Measurements from ENCODE around the gene PDE4B.

The PDE4B gene

GRCh38 chr1:65918564-65918963, 125.9 kb downstream of the PDE4B start:
- Histone ChIP-seq H3K36me3 (ENCODE audit: control insufficient read depth, insufficient read depth, low read length) (no peaks in the 10 kb centered on the region), H3K4me2 (ENCODE audit: low read length) (no peak overlapping the region), H3K9me3 (ENCODE audit: control insufficient read depth, low read length) (no peaks in the 10 kb centered on the region), H3K4me3 (ENCODE audit: low read depth, low read length) (no peak overlapping the region), H3K79me2 (no peaks in the 10 kb centered on the region), H2AFZ (no peak overlapping the region), H3K27ac (no peak overlapping the region), H3K27me3 (ENCODE audit: control insufficient read depth, insufficient read depth, low read length) (no peaks in the 10 kb centered on the region), H3K4me1 (no peaks in the 10 kb centered on the region), H3K9ac (no peak overlapping the region)
- TF ChIP-seq, protein P1, sequence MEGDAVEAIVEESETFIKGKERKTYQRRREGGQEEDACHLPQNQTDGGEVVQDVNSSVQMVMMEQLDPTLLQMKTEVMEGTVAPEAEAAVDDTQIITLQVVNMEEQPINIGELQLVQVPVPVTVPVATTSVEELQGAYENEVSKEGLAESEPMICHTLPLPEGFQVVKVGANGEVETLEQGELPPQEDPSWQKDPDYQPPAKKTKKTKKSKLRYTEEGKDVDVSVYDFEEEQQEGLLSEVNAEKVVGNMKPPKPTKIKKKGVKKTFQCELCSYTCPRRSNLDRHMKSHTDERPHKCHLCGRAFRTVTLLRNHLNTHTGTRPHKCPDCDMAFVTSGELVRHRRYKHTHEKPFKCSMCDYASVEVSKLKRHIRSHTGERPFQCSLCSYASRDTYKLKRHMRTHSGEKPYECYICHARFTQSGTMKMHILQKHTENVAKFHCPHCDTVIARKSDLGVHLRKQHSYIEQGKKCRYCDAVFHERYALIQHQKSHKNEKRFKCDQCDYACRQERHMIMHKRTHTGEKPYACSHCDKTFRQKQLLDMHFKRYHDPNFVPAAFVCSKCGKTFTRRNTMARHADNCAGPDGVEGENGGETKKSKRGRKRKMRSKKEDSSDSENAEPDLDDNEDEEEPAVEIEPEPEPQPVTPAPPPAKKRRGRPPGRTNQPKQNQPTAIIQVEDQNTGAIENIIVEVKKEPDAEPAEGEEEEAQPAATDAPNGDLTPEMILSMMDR (IDR thresholded peaks at IDR 0.05): no peak

GRCh38 chr1:65921446-65921845, 128.8 kb downstream of the PDE4B start:
- Histone ChIP-seq H3K79me2 (no peaks in the 10 kb centered on the region), H2AFZ (no peak overlapping the region), H3K9me3 (ENCODE audit: control insufficient read depth, low read length) (no peaks in the 10 kb centered on the region), H3K4me1 (no peaks in the 10 kb centered on the region), H3K4me2 (ENCODE audit: low read length) (no peak overlapping the region), H3K4me3 (ENCODE audit: low read depth, low read length) (no peak overlapping the region), H3K27ac (no peak overlapping the region), H3K36me3 (ENCODE audit: control insufficient read depth, insufficient read depth, low read length) (no peaks in the 10 kb centered on the region), H3K27me3 (ENCODE audit: control insufficient read depth, insufficient read depth, low read length) (no peaks in the 10 kb centered on the region), H3K9ac (no peak overlapping the region)
- TF ChIP-seq, protein P1 (IDR thresholded peaks at IDR 0.05): no peak

GRCh38 chr1:65924471-65924870, 131.8 kb downstream of the PDE4B start:
- H3K9me3 ChIP-seq (ENCODE audit: control insufficient read depth, low read length): no peaks in the 10 kb centered on the region
- no peak overlapping the region for H3K4me2 ChIP-seq (ENCODE audit: low read length)
- H3K4me1 ChIP-seq: no peaks in the 10 kb centered on the region
- H3K27me3 ChIP-seq (ENCODE audit: control insufficient read depth, insufficient read depth, low read length): no peaks in the 10 kb centered on the region
- TF ChIP-seq, protein P1 (IDR thresholded peaks at IDR 0.05): no peak
- no peak overlapping the region for H3K9ac ChIP-seq
- no peaks in the 10 kb centered on the region for H3K36me3 ChIP-seq (ENCODE audit: control insufficient read depth, insufficient read depth, low read length)
- no peak overlapping the region for H2AFZ ChIP-seq
- no peak overlapping the region for H3K27ac ChIP-seq
- H3K79me2 ChIP-seq: no peaks in the 10 kb centered on the region
- no peak overlapping the region for H3K4me3 ChIP-seq (ENCODE audit: low read depth, low read length)

DNA sequence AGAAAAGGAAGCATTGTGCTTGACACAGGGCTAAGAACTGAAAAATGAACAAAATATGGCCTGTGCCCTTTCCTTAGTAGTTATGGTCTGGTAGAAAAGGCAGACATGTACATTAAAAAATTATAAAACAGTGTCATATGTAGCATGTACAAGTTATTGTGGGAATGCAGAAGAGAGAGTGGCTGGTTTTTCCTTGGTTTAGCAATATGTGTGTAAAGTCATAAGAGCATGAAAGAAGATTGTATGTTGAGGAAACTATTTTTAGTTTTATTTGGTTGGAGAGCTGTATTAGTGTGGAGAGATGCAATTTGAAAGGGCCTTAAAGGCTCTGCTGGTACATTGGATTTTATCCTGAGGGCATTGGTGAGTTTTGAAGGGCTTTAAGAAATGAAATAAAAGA, 145.8 kb downstream of the PDE4B start:
- H3K27me3 ChIP-seq (ENCODE audit: control insufficient read depth, insufficient read depth, low read length): no peaks in the 10 kb centered on the region
- H3K9me3 ChIP-seq (ENCODE audit: control insufficient read depth, low read length): no peaks in the 10 kb centered on the region
- H3K4me2 ChIP-seq (ENCODE audit: low read length): no peak overlapping the region
- no peak overlapping the region for H3K4me3 ChIP-seq (ENCODE audit: low read depth, low read length)
- H3K36me3 ChIP-seq (ENCODE audit: control insufficient read depth, insufficient read depth, low read length): no peaks in the 10 kb centered on the region
- TF ChIP-seq, protein P1 (IDR thresholded peaks at IDR 0.05): no peak
- H2AFZ ChIP-seq: no peak overlapping the region
- no peaks in the 10 kb centered on the region for H3K4me1 ChIP-seq
- no peak overlapping the region for H3K27ac ChIP-seq
- H3K9ac ChIP-seq: no peak overlapping the region
- no peaks in the 10 kb centered on the region for H3K79me2 ChIP-seq

- no peak overlapping the region for H3K27ac ChIP-seq
- H3K4me3 ChIP-seq (ENCODE audit: low read depth, low read length): no peak overlapping the region
- H3K4me2 ChIP-seq (ENCODE audit: low read length): no peak overlapping the region
- no peak overlapping the region for H2AFZ ChIP-seq
- H3K9ac ChIP-seq: no peak overlapping the region
- H3K36me3 ChIP-seq (ENCODE audit: control insufficient read depth, insufficient read depth, low read length): no peaks in the 10 kb centered on the region
- H3K4me1 ChIP-seq: no peaks in the 10 kb centered on the region
- no peaks in the 10 kb centered on the region for H3K27me3 ChIP-seq (ENCODE audit: control insufficient read depth, insufficient read depth, low read length)
- TF ChIP-seq, protein P1 (IDR thresholded peaks at IDR 0.05): no peak
- H3K79me2 ChIP-seq: no peaks in the 10 kb centered on the region
- H3K9me3 ChIP-seq (ENCODE audit: control insufficient read depth, low read length): no peaks in the 10 kb centered on the region
Measured at GRCh38 chr1:65939191-65939590, 146.5 kb downstream of the PDE4B start.

Data from parathyroid adenoma (tissue), 2 donors.